Measurements from ENCODE around the gene ING4. TPM values are rescaled to one million over a fixed set of nuclear protein-coding genes. Genes with fewer than 3 reads are reported as not detected.

ING4 gene
- total RNA-seq, 2 experiments from 2014 or later, result 16.6 to 16.7 TPM

- peaks cover 14% of the 10 kb centered on the region for H3K36me3 Mint-ChIP-seq (ENCODE audit: low read depth)
- ATAC-seq (no peak), DNase-seq (no peak)
- H3K27me3 Mint-ChIP-seq, result no peaks in the 10 kb centered on the region
- no peak overlapping the region for H3K4me3 Mint-ChIP-seq
- CTCF ChIA-PET, result interaction anchor here (2.6 kb wide), 1 partner anchor 20 kb away, joined by 8 read pairs; no protein-coding TSS in a partner anchor
- intact Hi-C loops (cut with micrococcal nuclease), result no loop called here
- H3K4me1 Mint-ChIP-seq (ENCODE audit: low read depth), result peaks cover 6% of the 10 kb centered on the region
- POLR2A ChIA-PET, result no interaction called here
- TF ChIP-seq CTCF (IDR thresholded peaks at IDR 0.05), result no peak
- no peak overlapping the region for H3K27ac Mint-ChIP-seq
- peaks cover 10% of the 10 kb centered on the region for H3K9me3 Mint-ChIP-seq
These were observed 21.8 kb downstream of the ING4 start for GRCh38 chr12:6641131-6641530.

DNA sequence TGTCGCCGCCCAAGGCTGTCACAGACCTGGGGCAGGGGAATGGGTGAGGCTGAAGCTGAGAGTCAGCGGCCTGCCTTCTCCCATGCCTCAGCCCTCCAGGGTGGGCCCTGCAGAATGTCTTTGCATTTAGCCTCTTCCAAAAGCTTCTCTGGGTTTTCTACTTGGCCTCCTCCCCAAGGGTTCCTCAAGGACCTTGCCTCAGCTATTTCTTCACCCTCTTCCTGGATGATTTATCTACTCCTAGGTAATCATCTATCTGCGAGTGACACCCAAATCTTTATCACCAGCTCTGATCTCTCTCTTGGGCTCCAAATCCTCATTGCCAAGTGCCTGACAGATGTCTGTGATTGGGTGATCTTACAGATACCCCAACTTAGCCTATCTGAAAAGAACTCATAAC, 22.4 kb downstream of the ING4 start:
- H3K27ac Mint-ChIP-seq, result no peak overlapping the region
- peaks cover 14% of the 10 kb centered on the region for H3K36me3 Mint-ChIP-seq (ENCODE audit: low read depth)
- no peak overlapping the region for H3K4me3 Mint-ChIP-seq
- no peak for DNase-seq
- no peaks in the 10 kb centered on the region for H3K27me3 Mint-ChIP-seq
- no peak for TF ChIP-seq CTCF (IDR thresholded peaks at IDR 0.05)
- CTCF ChIA-PET, result interaction anchor here (2.6 kb wide), 1 partner anchor 20 kb away, joined by 8 read pairs; no protein-coding TSS in a partner anchor
- POLR2A ChIA-PET, result interaction anchor here (1.6 kb wide), 1 partner anchor 10 kb away, joined by 8 read pairs; no protein-coding TSS in a partner anchor
- intact Hi-C loops (cut with micrococcal nuclease), result no loop called here
- H3K9me3 Mint-ChIP-seq, result peaks cover 10% of the 10 kb centered on the region
- ATAC-seq, result no peak
- H3K4me1 Mint-ChIP-seq (ENCODE audit: low read depth), result peaks cover 12% of the 10 kb centered on the region

GRCh38 chr12:6639151-6639801, 23.6 kb downstream of the ING4 start:
- Mint-ChIP-seq H3K4me3 (no peak overlapping the region), H3K4me1 (ENCODE audit: low read depth) (peaks cover 22% of the 10 kb centered on the region), H3K27me3 (no peaks in the 10 kb centered on the region), H3K27ac (no peak overlapping the region), H3K9me3 (peaks cover 7% of the 10 kb centered on the region), H3K36me3 (ENCODE audit: low read depth) (peaks cover 9% of the 10 kb centered on the region)
- no peak for TF ChIP-seq CTCF (IDR thresholded peaks at IDR 0.05)
- DNase-seq (no peak), ATAC-seq (no peak)
- intact Hi-C loops (cut with micrococcal nuclease), result no loop called here
- POLR2A ChIA-PET, result interaction anchor here (1.6 kb wide), 1 partner anchor 9 kb away, joined by 8 read pairs; no protein-coding TSS in a partner anchor
- CTCF ChIA-PET, result interaction anchor here (1.2 to 1.3 kb wide), 2 partner anchors 19 kb away, joined by 3 to 6 read pairs; no protein-coding TSS in a partner anchor

- H3K4me3 Mint-ChIP-seq, result no peak overlapping the region
- H3K36me3 Mint-ChIP-seq (ENCODE audit: low read depth), result peaks cover 2% of the 10 kb centered on the region
- intact Hi-C loops (cut with micrococcal nuclease), result no loop called here
- no peak for TF ChIP-seq CTCF (IDR thresholded peaks at IDR 0.05)
- no peak overlapping the region for H3K27ac Mint-ChIP-seq
- no peaks in the 10 kb centered on the region for H3K27me3 Mint-ChIP-seq
- ATAC-seq (no peak), DNase-seq (no peak)
- H3K4me1 Mint-ChIP-seq (ENCODE audit: low read depth), result peaks cover 26% of the 10 kb centered on the region
- ChIA-PET POLR2A (no interaction called here), CTCF (no interaction called here)
- peaks cover 2% of the 10 kb centered on the region for H3K9me3 Mint-ChIP-seq
These were observed 24.6 kb downstream of the ING4 start for GRCh38 chr12:6638305-6638704.

- TF ChIP-seq CTCF (IDR thresholded peaks at IDR 0.05), result no peak
- ATAC-seq, result peak; percentile 63
- Mint-ChIP-seq H3K36me3 (ENCODE audit: low read depth) (peaks cover 2% of the 10 kb centered on the region), H3K4me1 (ENCODE audit: low read depth) (peaks cover 48% of the 10 kb centered on the region), H3K27ac (peak within 1 kb of the TSS; percentile 96), H3K9me3 (no peaks in the 10 kb centered on the region), H3K4me3 (peak within 1 kb of the TSS; percentile 74), H3K27me3 (no peaks in the 10 kb centered on the region)
- CTCF ChIA-PET, result interaction anchor here (0.7 to 2.2 kb wide), 7 partner anchors 9 to 236 kb away, joined by 3 to 9 read pairs (median 3); no protein-coding TSS in a partner anchor
- peak; percentile 72 for DNase-seq
- POLR2A ChIA-PET, result interaction anchor here (0.9 to 3.1 kb wide), 10 partner anchors 8 to 143 kb away, joined by 3 to 15 read pairs (median 6); partner anchors contain the start of genes CHD4 and MRPL51
- intact Hi-C loops (cut with micrococcal nuclease), result no loop called here
These were observed 26.9 kb downstream of the ING4 start, which contains the start of gene LPAR5 for GRCh38 chr12:6635856-6636531. LPAR5 (minus strand) TSS chr12:6635959; CDS start chr12:6621248, 14,711 bp downstream.
